GM18519 (cell line): ENCODE measurements around the gene CHAF1B.
A peak's percentile ranks its signal among the peaks of the same experiment; 100 is the strongest.

Source experiments
- ATAC-seq: cut with Tn5 transposase; IDR thresholded peaks from one replicate; pipeline ENCODE4 v1.9.1; 2021; ENCODE audit warnings: mild to moderate bottlenecking, moderate library complexity; ENCODE audit not compliant: unreplicated experiment, low FRiP score

Gene CHAF1B

DNA sequence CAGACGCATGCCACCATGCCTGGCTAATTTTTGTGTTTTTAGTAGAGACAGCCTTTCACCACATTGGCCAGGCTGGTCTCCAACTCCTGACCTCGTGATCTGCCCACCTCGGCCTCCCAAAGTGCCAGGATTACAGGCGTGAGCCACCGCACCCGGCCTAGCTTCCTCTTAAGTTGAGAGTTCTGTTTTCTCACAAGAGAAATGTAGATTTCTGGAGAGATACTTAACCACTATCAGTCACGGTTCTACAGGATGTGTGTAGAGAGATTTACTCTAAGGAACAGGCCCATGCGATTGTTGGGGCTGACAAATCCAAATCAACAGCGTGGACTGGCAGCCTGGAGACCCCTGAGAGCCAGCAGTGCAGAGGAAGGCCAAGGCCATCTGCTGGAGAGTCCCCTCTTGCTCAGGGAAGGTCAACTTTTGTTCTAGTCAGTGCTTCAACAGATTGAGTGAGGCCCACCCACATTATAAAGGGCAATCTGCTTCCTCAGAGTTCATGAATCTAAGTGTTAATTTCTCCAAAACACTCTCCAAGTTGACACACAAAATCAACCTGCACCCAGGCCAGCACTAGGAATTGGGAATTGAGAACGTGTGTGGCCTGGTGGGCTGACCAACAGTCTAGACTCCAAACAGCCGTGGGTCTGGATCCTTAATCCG lies 38.7 kb downstream of the CHAF1B start:
- no peak for ATAC-seq

DNA sequence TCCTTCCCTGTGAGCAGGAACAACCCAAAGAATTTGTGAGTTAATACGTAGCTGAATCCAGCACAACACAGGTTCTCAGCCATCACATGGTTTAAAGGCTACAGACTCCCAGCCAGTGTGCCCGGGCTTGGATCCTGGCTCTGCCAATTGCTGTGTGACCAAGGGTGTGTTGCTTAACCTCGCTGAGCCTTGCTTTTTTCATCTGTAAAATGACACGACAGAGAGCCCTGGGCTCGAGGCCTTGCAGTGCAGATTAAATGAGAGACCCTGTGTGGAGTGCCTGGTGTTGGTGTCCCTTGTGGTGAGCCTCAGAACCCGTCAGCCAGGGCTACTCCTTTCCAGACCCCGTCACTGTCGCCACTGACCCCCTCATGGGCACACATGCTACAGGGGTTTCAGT lies 39.4 kb downstream of the CHAF1B start:
- ATAC-seq: no peak

DNA sequence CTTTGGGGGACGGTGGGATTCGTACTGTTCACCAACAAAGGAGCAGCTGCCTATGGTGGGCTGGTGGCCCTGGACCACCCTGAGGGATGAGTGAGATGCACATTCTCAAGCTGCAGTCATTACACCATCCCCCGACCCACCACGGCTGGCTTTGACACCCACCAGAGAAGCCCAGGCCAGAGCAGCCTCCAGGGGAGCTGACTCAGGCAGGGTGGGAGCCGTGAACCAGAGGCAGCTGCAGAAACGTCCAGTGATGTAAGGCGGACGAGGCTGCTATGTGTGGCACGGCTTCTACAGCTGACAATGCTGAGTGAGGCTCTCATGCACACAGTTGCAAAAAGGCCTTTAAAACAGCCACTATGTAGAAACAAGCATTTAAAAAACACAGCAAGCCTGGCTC lies 40.1 kb downstream of the CHAF1B start:
- ATAC-seq: no peak

- no peak for ATAC-seq
Observed at GRCh38 chr21:36427502-36427901, 42.3 kb downstream of the CHAF1B start.

- ATAC-seq: no peak
Observed at GRCh38 chr21:36428761-36429432, 43.7 kb downstream of the CHAF1B start.

DNA sequence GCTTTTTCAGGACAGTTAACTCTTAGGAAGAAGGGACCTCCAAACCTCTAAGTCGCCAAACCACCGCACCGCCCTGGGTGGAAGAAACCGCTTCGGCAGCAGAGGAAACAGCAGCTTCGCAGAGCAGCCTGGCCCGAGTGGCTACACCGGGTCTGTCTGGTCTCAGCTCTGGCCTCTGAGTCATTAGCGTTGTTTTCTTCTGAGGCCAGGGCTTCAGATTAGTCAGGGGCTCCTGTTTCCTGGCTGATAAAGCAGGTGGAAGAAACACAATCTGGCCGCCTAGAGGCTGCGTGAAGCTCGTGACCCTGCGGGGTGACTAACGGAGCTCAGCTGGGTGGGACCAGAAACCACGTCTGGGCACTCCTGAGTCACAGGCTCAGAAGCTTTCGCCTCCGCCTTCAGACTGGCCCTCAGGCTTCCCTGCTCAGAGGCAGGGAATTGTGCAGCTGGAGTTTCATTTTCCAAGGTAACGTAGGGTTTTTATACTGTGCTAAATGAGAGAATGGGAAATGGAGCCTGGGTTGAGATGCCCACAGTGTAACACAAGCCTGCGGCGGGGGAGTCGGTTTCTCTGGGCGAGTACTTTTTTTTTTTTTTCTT lies 44.9 kb downstream of the CHAF1B start:
- ATAC-seq: peak; percentile 80

GRCh38 chr21:36430841-36431240 lies 45.6 kb downstream of the CHAF1B start:
- no peak for ATAC-seq

GRCh38 chr21:36431252-36431651 lies 46.1 kb downstream of the CHAF1B start:
- no peak for ATAC-seq

GRCh38 chr21:36433059-36433709 lies 48.0 kb downstream of the CHAF1B start:
- ATAC-seq: no peak

- ATAC-seq: no peak
Observed at GRCh38 chr21:36434144-36434543, 49.0 kb downstream of the CHAF1B start.

- no peak for ATAC-seq
Observed at GRCh38 chr21:36436829-36437744, 51.9 kb downstream of the CHAF1B start.

DNA sequence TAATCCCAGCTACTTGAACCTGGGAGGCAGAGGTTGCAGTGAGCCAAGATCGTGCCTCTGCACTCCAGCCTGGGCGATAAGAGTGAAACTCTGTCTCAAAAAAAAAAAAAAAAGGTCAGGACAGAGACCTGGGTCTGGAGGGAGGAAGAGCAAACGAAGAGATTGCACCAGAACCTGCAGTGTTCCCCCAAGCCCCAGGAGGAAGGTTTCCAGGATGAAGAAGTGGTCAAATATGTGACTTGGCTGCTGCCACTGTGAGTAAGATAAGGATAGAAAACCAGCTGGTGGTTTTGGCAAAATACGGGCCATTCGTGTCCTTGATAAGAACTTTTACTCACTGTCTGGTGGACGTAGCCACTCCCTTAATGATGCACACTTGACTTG lies 52.5 kb downstream of the CHAF1B start:
- no peak for ATAC-seq

- no peak for ATAC-seq
Observed at GRCh38 chr21:36441715-36442114, 56.5 kb downstream of the CHAF1B start.

GRCh38 chr21:36446301-36446700 lies 61.1 kb downstream of the CHAF1B start:
- ATAC-seq: no peak

- no peak for ATAC-seq
Observed at GRCh38 chr21:36450511-36450910, 65.3 kb downstream of the CHAF1B start.

DNA sequence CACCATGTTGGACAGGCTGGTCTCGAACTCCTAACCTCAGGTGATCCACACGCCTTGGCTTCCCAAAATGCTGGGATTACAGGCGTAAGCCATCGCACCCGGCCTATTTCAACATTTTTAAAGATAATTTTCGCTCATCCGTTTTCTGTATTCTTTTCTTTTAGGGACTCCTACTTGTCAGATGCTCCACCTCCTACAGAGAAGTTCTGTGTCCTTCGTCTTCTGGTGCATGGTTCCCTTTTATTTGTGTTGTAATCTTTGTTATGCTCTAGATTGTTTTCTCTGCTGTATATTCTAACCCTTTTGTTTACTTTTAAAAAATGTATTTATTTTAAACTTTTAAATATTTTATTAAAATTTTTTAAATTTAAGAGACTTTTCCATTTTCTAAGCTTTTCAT lies 66.3 kb downstream of the CHAF1B start:
- no peak for ATAC-seq

GRCh38 chr21:36452281-36452825 lies 67.2 kb downstream of the CHAF1B start:
- ATAC-seq: no peak

DNA sequence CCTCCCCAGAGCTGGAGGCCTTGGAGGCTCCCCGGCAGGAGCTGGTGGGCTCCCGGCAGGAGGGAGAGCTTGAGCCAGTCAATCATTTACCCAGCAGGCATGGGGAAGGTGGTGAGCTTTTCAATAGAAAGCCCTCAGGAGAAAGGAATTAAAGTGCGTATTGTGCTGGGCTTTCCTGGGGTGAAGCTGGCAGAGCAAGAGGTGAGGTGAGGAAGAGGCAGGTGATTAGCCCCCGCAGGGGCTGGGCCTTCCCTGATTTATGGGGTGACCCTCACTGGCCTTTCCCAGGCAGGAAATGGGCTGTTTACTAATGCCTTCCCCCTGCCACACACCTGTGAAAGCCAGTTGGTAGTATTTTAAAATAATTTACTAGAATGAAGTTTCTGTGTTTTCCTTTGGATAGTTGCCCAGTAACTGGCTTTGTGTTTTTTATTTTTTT lies 68.9 kb downstream of the CHAF1B start:
- ATAC-seq: no peak

DNA sequence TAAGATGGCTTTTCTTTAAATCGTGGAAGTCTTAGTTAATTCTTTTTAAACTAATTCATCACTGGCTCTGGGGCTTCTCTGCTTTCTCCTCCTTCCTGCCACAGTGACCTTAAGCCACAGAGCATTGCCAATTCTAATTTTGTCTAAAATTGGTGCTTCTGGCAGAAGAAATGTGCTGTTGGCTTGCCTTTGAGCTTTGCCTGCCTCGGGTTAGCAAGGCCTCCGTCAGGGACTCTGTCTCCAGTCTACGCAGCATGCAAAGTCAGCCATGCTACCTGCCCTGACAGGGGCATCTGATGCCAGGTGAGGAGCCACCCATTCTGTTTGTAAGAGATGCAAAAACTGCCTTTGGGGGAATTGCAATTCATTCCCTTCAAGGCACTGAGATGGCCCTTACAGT lies 69.5 kb downstream of the CHAF1B start:
- no peak for ATAC-seq

- no peak for ATAC-seq
Observed at GRCh38 chr21:36456729-36457414, 71.7 kb downstream of the CHAF1B start.
